Activated CD4-positive, alpha-beta T cell treated with anti-CD3 and anti-CD28 coated beads, Interleukin-2, amount 10 ng/mL, durations not matched to agents 7 days and 5 days (primary cell): Measurements from ENCODE around the gene DLGAP4. TPM values are rescaled to one million over a fixed set of nuclear protein-coding genes. Genes with fewer than 3 reads are reported as not detected.
A peak's percentile ranks its signal among the peaks of the same experiment; 100 is the strongest.

Experiments used
- CTCF ChIA-PET: fragments of 350-600 bp; sonication (Branson Sonifier 250); formaldehyde crosslinking; loops from one replicate; lab custom pipeline; 2021; ENCODE audit warnings: antibody characterized with exemption; lab: Charles Lee
- POLR2A ChIA-PET: fragments of 350-600 bp; sonication (Branson Sonifier 250); formaldehyde crosslinking; loops from one replicate; lab custom pipeline; 2021; ENCODE audit warnings: antibody characterized with exemption; lab: Charles Lee
- DNase-seq: peaks from one replicate; pipeline ENCODE4 v3.0.0-alpha.2; 2020
- H3K27ac Mint-ChIP-seq: one replicate; pipeline ENCODE4 v1.8.0; 2021; ENCODE audit warnings: mild to moderate bottlenecking, moderate library complexity, mixed read lengths
- H3K27me3 Mint-ChIP-seq: one replicate; pipeline ENCODE4 v1.8.0; 2021; ENCODE audit warnings: mixed read lengths
- H3K36me3 Mint-ChIP-seq: one replicate; pipeline ENCODE4 v1.8.0; 2021; ENCODE audit warnings: low read depth, mixed read lengths
- H3K4me1 Mint-ChIP-seq: one replicate; pipeline ENCODE4 v1.8.0; 2021; ENCODE audit warnings: mixed read lengths
- H3K4me3 Mint-ChIP-seq: one replicate; pipeline ENCODE4 v1.8.0; 2021; ENCODE audit warnings: mild to moderate bottlenecking, moderate library complexity, mixed read lengths
- H3K9me3 Mint-ChIP-seq: one replicate; pipeline ENCODE4 v1.8.0; 2021; ENCODE audit warnings: mixed read lengths
- total RNA-seq, 2 experiments: library from RNA; stranded (reverse); gene quantifications; one replicate each; pipeline ENCODE4 v1.2.3, GENCODE V29; 2021

DLGAP4 gene
- total RNA-seq, 2 experiments from 2014 or later = 26.2 to 29.5 TPM

DNA sequence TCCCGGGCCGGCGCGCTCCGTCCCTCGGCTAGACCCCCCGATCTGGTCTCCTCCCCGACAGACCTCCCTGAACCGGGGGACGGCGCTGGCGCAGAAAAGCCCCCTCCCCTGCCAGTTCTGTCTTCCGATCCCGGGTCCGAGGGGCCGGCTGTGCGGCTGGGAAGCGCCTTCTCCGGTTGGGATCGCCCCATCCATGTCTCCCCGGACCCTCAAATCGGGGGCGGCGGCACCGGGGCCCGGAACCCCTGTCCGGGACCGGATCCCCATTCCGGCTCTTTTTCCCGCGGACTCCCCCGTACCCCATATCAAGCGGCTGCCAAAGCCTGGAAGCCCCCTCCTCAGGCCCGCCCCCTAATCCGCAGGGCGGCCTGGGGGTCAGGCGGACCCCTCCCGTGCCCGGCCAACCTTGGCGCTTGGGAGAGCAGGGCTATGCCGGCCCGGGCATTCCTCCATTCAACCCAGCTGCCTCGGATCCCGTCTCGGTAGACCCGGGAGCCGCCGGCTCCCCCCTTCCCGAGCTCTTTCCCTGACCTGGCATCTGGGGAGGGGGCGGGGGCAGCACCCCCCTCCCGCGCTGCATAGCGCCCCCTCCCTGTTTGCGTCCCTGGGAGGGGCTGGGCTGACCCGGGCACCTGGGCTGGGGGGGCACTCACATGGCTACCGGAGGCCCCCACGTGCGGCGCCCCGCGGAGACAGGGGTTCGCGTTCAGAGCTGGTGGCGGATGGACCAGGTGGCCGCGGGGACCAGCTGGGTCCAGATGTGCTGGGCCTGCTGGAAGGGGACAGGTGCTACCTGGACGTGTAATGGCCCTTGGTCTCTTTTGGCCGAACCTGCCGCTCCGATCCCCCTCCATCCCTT lies 643 bp downstream of the DLGAP4 start:
- Mint-ChIP-seq H3K27ac (no peak overlapping the region), H3K27me3 (peaks cover 67% of the 10 kb centered on the region), H3K9me3 (no peaks in the 10 kb centered on the region), H3K4me1 (peaks cover 4% of the 10 kb centered on the region), H3K4me3 (no peak overlapping the region), H3K36me3 (no peaks in the 10 kb centered on the region)
- ChIA-PET CTCF (no interaction called here), POLR2A (no interaction called here)
- no peak for DNase-seq

DNA sequence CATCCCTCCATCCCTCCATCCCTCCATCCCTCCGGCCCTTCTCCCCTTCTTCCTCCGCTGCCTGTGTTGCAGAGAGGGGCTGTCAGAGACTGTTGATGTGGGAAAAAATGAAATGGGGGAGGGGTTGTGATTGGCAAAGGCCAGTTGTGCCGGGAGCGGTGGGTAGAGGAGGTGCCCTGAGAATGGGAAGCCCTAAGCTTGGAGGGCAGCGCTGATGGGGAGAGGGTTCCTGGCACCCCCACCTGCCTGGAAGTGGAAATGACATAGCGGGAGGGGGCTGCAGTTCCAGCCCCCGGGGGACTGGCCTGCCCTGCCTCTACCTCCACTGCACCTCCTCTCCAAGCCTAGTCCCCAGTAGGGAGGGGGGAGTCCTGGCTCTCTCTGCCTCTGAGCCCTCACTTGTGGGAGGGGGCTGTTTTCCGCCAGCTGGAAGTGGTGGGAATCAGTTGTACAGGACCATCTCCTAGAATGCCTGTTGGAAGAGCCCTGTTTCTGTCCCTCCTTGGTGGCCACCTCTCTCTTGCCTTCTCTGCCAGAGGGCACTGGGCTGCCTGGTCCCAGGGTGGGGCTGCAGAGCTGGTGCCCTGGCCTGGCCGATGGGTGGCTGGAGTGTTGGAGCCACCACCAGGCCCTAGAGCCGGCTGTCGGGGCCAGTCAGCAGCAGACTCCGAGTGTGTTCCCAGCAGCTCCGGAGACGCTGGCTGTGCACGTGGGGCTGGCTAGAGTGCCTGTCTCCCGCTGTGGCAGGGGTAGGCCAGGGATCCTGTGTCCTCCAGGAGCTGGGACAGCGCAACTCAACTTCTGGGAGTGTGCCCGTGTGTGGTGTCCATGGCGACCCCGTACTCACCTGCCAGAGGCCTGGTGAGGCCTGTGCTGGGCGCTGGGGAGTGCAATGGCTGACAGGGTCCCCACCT lies 1.5 kb downstream of the DLGAP4 start:
- H3K36me3 Mint-ChIP-seq = no peaks in the 10 kb centered on the region
- H3K27ac Mint-ChIP-seq = no peak overlapping the region
- H3K4me1 Mint-ChIP-seq = peaks cover 4% of the 10 kb centered on the region
- peaks cover 59% of the 10 kb centered on the region for H3K27me3 Mint-ChIP-seq
- H3K9me3 Mint-ChIP-seq = no peaks in the 10 kb centered on the region
- no peak for DNase-seq
- ChIA-PET POLR2A (no interaction called here), CTCF (no interaction called here)
- no peak overlapping the region for H3K4me3 Mint-ChIP-seq

DNA sequence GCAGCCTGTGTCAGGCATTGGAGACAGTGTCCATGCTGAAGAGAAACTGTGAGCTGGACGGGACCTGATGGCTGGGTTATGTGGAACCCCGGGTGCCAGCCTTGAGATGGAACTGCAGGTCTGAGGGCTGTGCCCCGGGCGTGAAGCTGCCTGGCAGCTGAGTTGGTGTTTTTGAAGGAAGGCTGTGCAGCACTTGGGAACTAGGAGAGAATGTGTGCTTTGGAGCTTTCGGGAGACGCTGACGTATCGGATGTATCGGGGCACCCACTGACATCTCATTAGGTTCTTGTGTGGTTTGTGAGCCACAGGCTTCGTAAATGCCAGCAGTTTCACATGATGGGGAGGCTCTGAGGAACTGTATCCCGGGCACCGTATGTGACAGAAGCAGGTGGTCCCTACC lies 2.2 kb downstream of the DLGAP4 start:
- POLR2A ChIA-PET = no interaction called here
- CTCF ChIA-PET = no interaction called here
- no peaks in the 10 kb centered on the region for H3K36me3 Mint-ChIP-seq
- H3K27me3 Mint-ChIP-seq = peaks cover 52% of the 10 kb centered on the region
- no peak overlapping the region for H3K4me3 Mint-ChIP-seq
- peaks cover 4% of the 10 kb centered on the region for H3K4me1 Mint-ChIP-seq
- no peak overlapping the region for H3K27ac Mint-ChIP-seq
- no peak for DNase-seq
- no peaks in the 10 kb centered on the region for H3K9me3 Mint-ChIP-seq

DNA sequence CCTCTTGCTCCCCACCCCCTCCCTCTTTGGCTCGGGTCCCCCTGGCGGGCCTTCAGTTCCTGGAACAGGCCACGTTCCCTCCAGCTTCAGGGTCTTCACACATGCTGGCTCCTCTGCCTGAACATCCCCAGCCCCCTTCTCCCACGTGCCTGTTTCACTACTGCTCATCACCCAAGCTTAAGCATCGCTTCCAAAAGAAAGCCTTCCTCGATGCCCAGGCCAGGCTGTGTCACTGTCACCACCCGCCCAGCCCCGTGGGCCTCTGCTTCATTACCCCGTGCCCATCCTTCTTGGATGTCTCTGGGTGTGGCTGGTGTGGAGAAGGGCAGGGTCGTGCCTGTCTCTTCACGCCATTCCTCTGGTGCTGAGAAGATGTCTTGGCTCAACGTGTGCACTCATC lies 2.8 kb downstream of the DLGAP4 start:
- H3K9me3 Mint-ChIP-seq = no peaks in the 10 kb centered on the region
- ChIA-PET CTCF (interaction anchor here (0.7 kb wide), 1 partner anchor 38 kb away, joined by 3 read pairs; no protein-coding TSS in a partner anchor), POLR2A (no interaction called here)
- peaks cover 46% of the 10 kb centered on the region for H3K27me3 Mint-ChIP-seq
- H3K4me1 Mint-ChIP-seq = peaks cover 4% of the 10 kb centered on the region
- H3K4me3 Mint-ChIP-seq = no peak overlapping the region
- H3K27ac Mint-ChIP-seq = no peak overlapping the region
- DNase-seq = no peak
- H3K36me3 Mint-ChIP-seq = no peaks in the 10 kb centered on the region

DNA sequence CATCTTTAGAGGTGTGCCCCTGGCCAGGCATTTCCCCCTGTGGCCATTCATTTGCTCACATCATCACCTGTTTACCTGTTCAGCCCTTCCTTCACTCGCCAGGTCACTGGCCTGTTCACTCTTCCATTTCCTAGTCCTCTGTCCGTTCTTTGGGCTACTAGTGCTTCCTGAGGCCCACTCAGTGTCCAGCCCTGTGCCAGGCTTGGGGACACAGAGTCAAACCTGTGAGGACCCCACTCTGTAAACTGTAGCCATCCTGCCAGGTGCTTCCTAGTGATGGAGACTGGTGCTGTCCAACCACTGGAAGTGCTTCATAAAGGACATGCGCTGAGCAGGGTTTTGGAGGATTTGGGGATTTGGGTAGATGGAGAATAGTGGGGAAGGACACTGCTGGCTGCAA lies 3.5 kb downstream of the DLGAP4 start:
- H3K27me3 Mint-ChIP-seq = peaks cover 41% of the 10 kb centered on the region
- DNase-seq = no peak
- H3K36me3 Mint-ChIP-seq = no peaks in the 10 kb centered on the region
- H3K4me3 Mint-ChIP-seq = no peak overlapping the region
- POLR2A ChIA-PET = no interaction called here
- H3K27ac Mint-ChIP-seq = no peak overlapping the region
- H3K4me1 Mint-ChIP-seq = peaks cover 4% of the 10 kb centered on the region
- CTCF ChIA-PET = no interaction called here
- H3K9me3 Mint-ChIP-seq = no peaks in the 10 kb centered on the region

- Mint-ChIP-seq H3K9me3 (no peaks in the 10 kb centered on the region), H3K27ac (no peak overlapping the region), H3K36me3 (no peaks in the 10 kb centered on the region), H3K27me3 (peaks cover 34% of the 10 kb centered on the region), H3K4me3 (no peak overlapping the region), H3K4me1 (peaks cover 3% of the 10 kb centered on the region)
- no peak for DNase-seq
- ChIA-PET CTCF (no interaction called here), POLR2A (no interaction called here)
These were observed 4.3 kb downstream of the DLGAP4 start for GRCh38 chr20:36310215-36310981.

DNA sequence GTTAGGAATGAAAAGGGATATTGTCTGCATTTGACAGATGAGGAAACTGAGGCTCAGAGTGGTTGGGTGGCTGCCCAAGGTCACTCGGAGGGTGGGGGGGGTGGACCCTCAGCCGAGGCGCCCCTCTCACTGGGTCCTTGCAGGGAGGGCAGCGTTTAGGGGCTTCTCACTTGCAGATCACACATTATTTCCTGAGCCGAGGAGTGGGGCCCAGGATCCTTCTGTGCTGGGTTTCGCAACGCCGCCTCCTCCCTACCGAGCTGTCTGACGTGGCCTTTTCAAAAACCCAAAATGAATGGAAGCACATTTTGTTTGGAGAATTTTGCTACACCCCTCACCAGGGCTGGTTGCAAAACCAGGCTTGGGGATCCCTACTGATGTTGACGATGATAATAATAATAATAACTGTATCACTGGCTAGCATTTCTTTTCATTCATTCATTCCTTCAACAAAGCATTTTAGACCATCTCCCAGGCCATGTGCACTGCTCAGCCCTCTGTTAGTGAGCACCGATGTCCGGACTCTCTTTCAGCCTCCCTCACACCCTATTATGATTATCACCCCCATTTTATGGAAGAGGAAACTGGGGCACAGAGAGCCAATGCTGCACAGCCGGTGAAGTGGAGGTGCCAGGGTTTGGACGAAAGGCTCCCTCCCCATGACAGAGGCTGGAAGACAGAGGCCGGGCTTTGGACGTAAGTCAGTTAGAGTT lies 5.2 kb downstream of the DLGAP4 start:
- POLR2A ChIA-PET = no interaction called here
- no peak overlapping the region for H3K27ac Mint-ChIP-seq
- CTCF ChIA-PET = no interaction called here
- H3K9me3 Mint-ChIP-seq = no peaks in the 10 kb centered on the region
- H3K27me3 Mint-ChIP-seq = peaks cover 31% of the 10 kb centered on the region
- H3K4me1 Mint-ChIP-seq = peaks cover 1% of the 10 kb centered on the region
- no peaks in the 10 kb centered on the region for H3K36me3 Mint-ChIP-seq
- DNase-seq = no peak
- H3K4me3 Mint-ChIP-seq = no peak overlapping the region

GRCh38 chr20:36311854-36312723 lies 6.0 kb downstream of the DLGAP4 start:
- Mint-ChIP-seq H3K4me3 (no peak overlapping the region), H3K27ac (peak overlapping the region; percentile 46), H3K36me3 (no peaks in the 10 kb centered on the region), H3K9me3 (no peaks in the 10 kb centered on the region), H3K4me1 (peaks cover 1% of the 10 kb centered on the region), H3K27me3 (peaks cover 28% of the 10 kb centered on the region)
- no peak for DNase-seq
- CTCF ChIA-PET = no interaction called here
- POLR2A ChIA-PET = no interaction called here

DNA sequence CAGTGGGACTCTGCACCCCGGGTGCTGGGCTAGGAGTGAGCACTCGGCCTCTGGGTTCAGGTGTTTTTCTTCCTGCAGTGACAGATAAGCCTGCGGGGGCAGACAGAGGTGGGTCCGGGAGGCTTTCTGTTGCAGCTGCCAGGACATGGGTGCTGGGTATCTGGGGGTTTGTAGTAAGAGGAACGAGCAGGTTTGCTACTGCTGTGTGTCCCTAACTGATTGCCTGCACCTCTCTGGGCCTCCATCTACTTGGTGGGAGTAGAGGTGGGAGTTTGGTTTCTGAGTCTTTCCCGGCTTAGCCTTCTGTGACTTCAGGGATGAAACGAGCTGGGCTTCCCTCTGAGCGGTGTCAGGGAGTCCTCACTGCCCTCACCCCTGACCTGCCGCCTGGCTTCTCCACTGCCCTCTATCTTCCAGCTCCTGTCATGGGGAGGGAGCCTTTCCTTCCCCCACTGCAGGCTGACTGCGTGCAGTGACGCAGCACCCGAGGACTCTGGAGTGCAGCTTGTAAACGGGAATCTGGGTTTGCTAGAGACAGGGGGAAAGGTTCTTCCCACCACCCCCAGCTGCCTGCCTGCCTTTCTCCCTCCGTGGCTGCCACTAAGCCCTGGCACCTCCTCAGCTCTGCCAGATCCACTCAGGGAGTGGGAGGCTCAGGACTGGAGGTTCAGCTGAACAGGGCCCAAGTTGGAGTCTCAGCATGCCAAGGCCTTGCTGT lies 6.7 kb downstream of the DLGAP4 start:
- H3K27me3 Mint-ChIP-seq = peaks cover 21% of the 10 kb centered on the region
- H3K9me3 Mint-ChIP-seq = no peaks in the 10 kb centered on the region
- H3K36me3 Mint-ChIP-seq = no peaks in the 10 kb centered on the region
- no peak for DNase-seq
- no peaks in the 10 kb centered on the region for H3K4me1 Mint-ChIP-seq
- POLR2A ChIA-PET = no interaction called here
- H3K27ac Mint-ChIP-seq = no peak overlapping the region
- CTCF ChIA-PET = interaction anchor here (0.8 kb wide), 1 partner anchor 11 kb away, joined by 3 read pairs; no protein-coding TSS in a partner anchor
- no peak overlapping the region for H3K4me3 Mint-ChIP-seq

GRCh38 chr20:36313476-36313875 lies 7.3 kb downstream of the DLGAP4 start:
- no peak for DNase-seq
- POLR2A ChIA-PET = no interaction called here
- Mint-ChIP-seq H3K4me1 (no peaks in the 10 kb centered on the region), H3K27me3 (peaks cover 15% of the 10 kb centered on the region), H3K36me3 (no peaks in the 10 kb centered on the region), H3K27ac (no peak overlapping the region), H3K4me3 (no peak overlapping the region), H3K9me3 (no peaks in the 10 kb centered on the region)
- CTCF ChIA-PET = interaction anchor here (0.8 kb wide), 1 partner anchor 10 kb away, joined by 3 read pairs; no protein-coding TSS in a partner anchor

DNA sequence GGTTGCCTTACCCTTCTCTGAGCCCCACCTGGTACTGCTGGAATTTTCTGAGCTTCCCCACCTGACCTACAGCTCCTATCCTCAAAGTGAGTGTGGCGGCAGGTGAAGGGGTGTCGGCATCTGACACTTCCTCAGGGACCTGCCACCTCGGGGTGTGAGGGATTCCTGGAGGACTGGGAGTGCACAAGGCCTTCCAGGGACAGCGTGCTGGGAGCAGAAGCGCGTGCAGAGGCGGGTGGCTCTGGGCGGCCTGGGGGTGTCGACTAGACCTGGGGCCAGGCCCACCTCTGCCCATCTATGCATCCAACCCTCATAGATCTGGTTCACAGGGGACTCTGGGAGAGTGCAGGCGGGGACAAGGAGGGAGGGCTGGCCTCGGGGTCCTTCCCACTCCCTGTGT lies 7.8 kb downstream of the DLGAP4 start:
- ChIA-PET CTCF (interaction anchor here (0.8 kb wide), 1 partner anchor 9 kb away, joined by 3 read pairs; no protein-coding TSS in a partner anchor), POLR2A (no interaction called here)
- no peaks in the 10 kb centered on the region for H3K9me3 Mint-ChIP-seq
- H3K4me3 Mint-ChIP-seq = no peak overlapping the region
- H3K36me3 Mint-ChIP-seq = no peaks in the 10 kb centered on the region
- H3K4me1 Mint-ChIP-seq = no peaks in the 10 kb centered on the region
- H3K27me3 Mint-ChIP-seq = peaks cover 12% of the 10 kb centered on the region
- no peak for DNase-seq
- no peak overlapping the region for H3K27ac Mint-ChIP-seq
